ENCODE results near the gene AMOTL2. TPM values are rescaled to one million over a fixed set of nuclear protein-coding genes. Genes with fewer than 3 reads are reported as not detected.

The AMOTL2 gene
- total and polyA plus RNA-seq, 8 donors = 23.8 to 106 (median 47.6) TPM

- TF ChIP-seq CTCF (IDR thresholded peaks at IDR 0.05) = no peak
- H3K4me1 ChIP-seq = no peaks in the 10 kb centered on the region
- intact Hi-C loops (cut with DNase I) = no loop called here
- H3K36me3 ChIP-seq = no peaks in the 10 kb centered on the region
- H3K9me3 ChIP-seq = no peaks in the 10 kb centered on the region
- H3K27me3 ChIP-seq = no peaks in the 10 kb centered on the region
- H3K27ac ChIP-seq = no peak overlapping the region
- no peak overlapping the region for H3K4me3 ChIP-seq
- DNase-seq (no peak), ATAC-seq (no peak)
Observed at GRCh38 chr3:134340362-134340981, 33.8 kb downstream of the AMOTL2 start.

GRCh38 chr3:134339913-134340312 lies 34.3 kb downstream of the AMOTL2 start:
- peaks cover 0 to 5% of the 10 kb centered on the region in 2 donors for H3K4me1 ChIP-seq
- H3K27me3 ChIP-seq = no peaks in the 10 kb centered on the region
- no peak for DNase-seq
- ATAC-seq = no peak
- H3K36me3 ChIP-seq = no peaks in the 10 kb centered on the region
- intact Hi-C loops (cut with DNase I) = no loop called here
- no peaks in the 10 kb centered on the region for H3K9me3 ChIP-seq
- no peak for TF ChIP-seq CTCF (IDR thresholded peaks at IDR 0.05)
- H3K4me3 ChIP-seq = no peak overlapping the region
- H3K27ac ChIP-seq = no peak overlapping the region

GRCh38 chr3:134339331-134339730 lies 34.9 kb downstream of the AMOTL2 start:
- ATAC-seq (no peak), DNase-seq (peak in 1 of 4 donors; percentile 21)
- Histone ChIP-seq H3K9me3 (no peaks in the 10 kb centered on the region), H3K27ac (no peak overlapping the region), H3K27me3 (no peaks in the 10 kb centered on the region), H3K36me3 (no peaks in the 10 kb centered on the region), H3K4me1 (peaks cover 2 to 11% of the 10 kb centered on the region in 2 donors), H3K4me3 (no peak overlapping the region)
- TF ChIP-seq CTCF (IDR thresholded peaks at IDR 0.05) = no peak
- intact Hi-C loops (cut with DNase I) = no loop called here

GRCh38 chr3:134338516-134339261 lies 35.6 kb downstream of the AMOTL2 start:
- H3K9me3 ChIP-seq = no peaks in the 10 kb centered on the region
- H3K4me3 ChIP-seq = no peak overlapping the region
- intact Hi-C loops (cut with DNase I) = no loop called here
- ATAC-seq (no peak), DNase-seq (peak in 1 of 4 donors; percentile 12)
- H3K27ac ChIP-seq = no peak overlapping the region
- peaks cover 5 to 17% of the 10 kb centered on the region in 2 donors for H3K4me1 ChIP-seq
- H3K27me3 ChIP-seq = no peaks in the 10 kb centered on the region
- no peak for TF ChIP-seq CTCF (IDR thresholded peaks at IDR 0.05)
- no peaks in the 10 kb centered on the region for H3K36me3 ChIP-seq

- DNase-seq (no peak), ATAC-seq (no peak)
- intact Hi-C loops (cut with DNase I) = no loop called here
- no peak overlapping the region for H3K4me3 ChIP-seq
- TF ChIP-seq CTCF (IDR thresholded peaks at IDR 0.05) = no peak
- no peaks in the 10 kb centered on the region for H3K9me3 ChIP-seq
- no peak overlapping the region for H3K27ac ChIP-seq
- H3K27me3 ChIP-seq = no peaks in the 10 kb centered on the region
- no peaks in the 10 kb centered on the region for H3K36me3 ChIP-seq
- peaks cover 9 to 19% of the 10 kb centered on the region in 2 donors for H3K4me1 ChIP-seq
Observed at GRCh38 chr3:134338201-134338512, 36.1 kb downstream of the AMOTL2 start.

All from left lung (tissue), 10 donors.